Parietal lobe (tissue), 2 donors: ENCODE results near the gene LAMB4. TPM values are rescaled to one million over a fixed set of nuclear protein-coding genes. Genes with fewer than 3 reads are reported as not detected.

Experiments used
- small RNA-seq: library from RNA; depleted of rRNA; stranded (forward); fragments of <200 nt; gene quantifications from one replicate; pipeline ENCODE3, GENCODE V24; 2014; ENCODE audit warnings: low replicate concordance
- total RNA-seq: library from RNA; depleted of rRNA; stranded (reverse); fragments of >200 nt; gene quantifications from one replicate; pipeline ENCODE4 v1.2.3, GENCODE V29; 2014

Gene LAMB4
- total RNA-seq: 1.6 TPM

GRCh38 chr7:108130261-108130660 lies at the start of gene LAMB4:
TSS of gene LAMB4 (minus strand) at chr7:108130361. CDS start at chr7:108123164, 7,197 bp downstream.

GRCh38 chr7:108002726-108003598 lies 127.2 kb downstream of the LAMB4 start, which contains the start of gene LAMB1:
TSS of gene LAMB1 (minus strand) at chr7:108003161. CDS start at chr7:108002885, 276 bp downstream.

Small RNA genes lying within 50 kb of the gene (small RNA-seq; reads per million reads assigned to genes)
- not detected for gene RF00012

Other genes with a start within 250 kb of the LAMB4 start
- gene DLD, start 239.2 kb downstream of the LAMB4 start, total RNA-seq: 83.9 TPM
- 55.7 TPM for gene LAMB1, start 127.2 kb downstream of the LAMB4 start, total RNA-seq